Muscle of back (tissue), 13 donors: ENCODE data around the gene DNASE2. TPM values are rescaled to one million over a fixed set of nuclear protein-coding genes. Genes with fewer than 3 reads are reported as not detected.
"Not testable (repeated sequence)": the region's sequence is repeated elsewhere in the genome, so short reads cannot be mapped to it uniquely, and the experiment has no call there.

ENCODE experiments used
- DNase-seq, 3 donors: peaks; one replicate each; pipeline versions ENCODE4 v3.0.0 to v3.0.0-alpha.2; 2013
- long read RNA-seq, 9 donors: transcript quantifications; one replicate each; lab custom pipeline, GENCODE V29; 2026
- polyA plus RNA-seq, 10 donors: library from polyadenylated mRNA; unstranded; fragments of 120-200 nt; gene quantifications; one replicate each; pipeline ENCODE4 v1.2.1, GENCODE V29; 2013; ENCODE audit not compliant: insufficient read length in 10 of 10

DNASE2 gene
- polyA plus RNA-seq, result 10 to 100 TPM in 4 of 10 donors, 1 to 10 TPM in 6; 6.1 to 13.9 (median 9.4) TPM
- long read RNA-seq, donor 1, partial matches to known transcripts, result 0 of 5 reads
- long read RNA-seq, donor 1, other reads (novel, unspliced or antisense), result 0 of 5 reads
- long read RNA-seq, donor 2, partial matches to known transcripts, result 0 of 5 reads
- long read RNA-seq, donor 2, other reads (novel, unspliced or antisense), result 0 of 5 reads
- long read RNA-seq, donor 3, result 0 reads
- long read RNA-seq, donor 4, transcript DNASE2-201 (6 exons, 1,955 nt), result major isoform, 6 of 6 reads
- long read RNA-seq, donor 4, partial matches to known transcripts, result 0 of 6 reads
- long read RNA-seq, donor 4, other reads (novel, unspliced or antisense), result 0 of 6 reads
- long read RNA-seq, donor 5, partial matches to known transcripts, result 0 of 3 reads
- long read RNA-seq, donor 5, other reads (novel, unspliced or antisense), result 0 of 3 reads
- long read RNA-seq, donor 6, partial matches to known transcripts, result 0 of 5 reads
- long read RNA-seq, donor 6, other reads (novel, unspliced or antisense), result 0 of 5 reads
- long read RNA-seq, donor 7, partial matches to known transcripts, result 0 of 4 reads
- long read RNA-seq, donor 7, other reads (novel, unspliced or antisense), result 0 of 4 reads
- long read RNA-seq, donor 8, transcript DNASE2-201 (6 exons, 1,955 nt), result major isoform, 5 of 5 reads
- long read RNA-seq, donor 8, partial matches to known transcripts, result 0 of 5 reads
- long read RNA-seq, donor 8, other reads (novel, unspliced or antisense), result 0 of 5 reads
- long read RNA-seq, donor 9, result 0 reads

GRCh38 chr19:12881172-12881808, at the start of gene DNASE2:
Gene DNASE2 (minus strand): TSS chr19:12881449. CDS start chr19:12881375, 74 bp downstream.
- DNase-seq, result peak; percentile 89 to 94 (median 92)

- no peak for DNase-seq
These were observed 48.9 kb upstream of the DNASE2 start for GRCh38 chr19:12930002-12930645.

GRCh38 chr19:12924621-12925310, 43.5 kb upstream of the DNASE2 start:
- DNase-seq, result no peak

- no peak for DNase-seq
These were observed 41.7 kb upstream of the DNASE2 start for GRCh38 chr19:12922959-12923358.

- DNase-seq, result no peak
These were observed 39.8 kb upstream of the DNASE2 start for GRCh38 chr19:12921047-12921446.

- peak in 1 of 3 donors; percentile 22 for DNase-seq
These were observed 37.0 kb upstream of the DNASE2 start for GRCh38 chr19:12918253-12918652.

GRCh38 chr19:12915860-12916259, 34.6 kb upstream of the DNASE2 start:
- not testable (repeated sequence) for DNase-seq

GRCh38 chr19:12913851-12914690, 32.8 kb upstream of the DNASE2 start:
- peak in 2 of 3 donors; percentile 30 to 66 for DNase-seq

GRCh38 chr19:12913011-12913561, 31.8 kb upstream of the DNASE2 start:
- peak; percentile 82 to 92 (median 83) for DNase-seq

- peak in 1 of 3 donors; percentile 27 for DNase-seq
These were observed 31.3 kb upstream of the DNASE2 start for GRCh38 chr19:12912571-12912970.

- DNase-seq, result no peak
These were observed 25.9 kb upstream of the DNASE2 start for GRCh38 chr19:12907166-12907565.

GRCh38 chr19:12899891-12900518, 18.8 kb upstream of the DNASE2 start:
- no peak for DNase-seq

- no peak for DNase-seq
These were observed 15.2 kb upstream of the DNASE2 start for GRCh38 chr19:12896460-12896859.

GRCh38 chr19:12893582-12893981, 12.3 kb upstream of the DNASE2 start:
- DNase-seq, result no peak

- DNase-seq, result no peak
These were observed 10.3 kb upstream of the DNASE2 start for GRCh38 chr19:12891553-12892021.

- peak; percentile 96 to 99 (median 98) for DNase-seq
These were observed 9.7 kb upstream of the DNASE2 start, which contains the start of gene GCDH for GRCh38 chr19:12890787-12891552. Gene GCDH (plus strand): TSS chr19:12891160. CDS start chr19:12891305, 145 bp downstream.

GRCh38 chr19:12890299-12890786, 9.1 kb upstream of the DNASE2 start:
- not testable (repeated sequence) for DNase-seq

- DNase-seq, result no peak
These were observed 6.9 kb upstream of the DNASE2 start for GRCh38 chr19:12888006-12888603.
